Measurements from ENCODE around the gene ACAT2.
"Not testable (repeated sequence)": the region's sequence is repeated elsewhere in the genome, so short reads cannot be mapped to it uniquely, and the experiment has no call there.

ACAT2 gene

DNA sequence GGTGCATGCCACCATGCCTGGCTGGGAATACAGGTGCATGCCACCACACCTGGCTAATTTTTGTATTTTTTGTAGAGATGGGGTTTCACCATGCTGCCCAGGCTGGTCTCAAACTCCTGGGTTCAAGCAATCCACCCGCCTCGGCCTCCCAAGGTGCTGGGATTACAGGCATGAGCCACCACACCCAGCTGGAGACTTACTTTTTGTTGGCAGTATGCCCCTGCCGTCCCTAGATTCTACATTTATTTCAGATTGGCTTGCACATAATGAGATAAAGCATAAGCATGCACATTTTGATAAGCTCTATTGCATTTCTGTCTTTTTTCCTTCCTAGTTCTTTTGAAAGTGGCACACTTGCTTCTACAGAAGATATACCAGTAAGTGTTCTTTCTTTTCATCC lies 54.9 kb downstream of the ACAT2 start:
- DNase-seq, result not testable (repeated sequence)

DNA sequence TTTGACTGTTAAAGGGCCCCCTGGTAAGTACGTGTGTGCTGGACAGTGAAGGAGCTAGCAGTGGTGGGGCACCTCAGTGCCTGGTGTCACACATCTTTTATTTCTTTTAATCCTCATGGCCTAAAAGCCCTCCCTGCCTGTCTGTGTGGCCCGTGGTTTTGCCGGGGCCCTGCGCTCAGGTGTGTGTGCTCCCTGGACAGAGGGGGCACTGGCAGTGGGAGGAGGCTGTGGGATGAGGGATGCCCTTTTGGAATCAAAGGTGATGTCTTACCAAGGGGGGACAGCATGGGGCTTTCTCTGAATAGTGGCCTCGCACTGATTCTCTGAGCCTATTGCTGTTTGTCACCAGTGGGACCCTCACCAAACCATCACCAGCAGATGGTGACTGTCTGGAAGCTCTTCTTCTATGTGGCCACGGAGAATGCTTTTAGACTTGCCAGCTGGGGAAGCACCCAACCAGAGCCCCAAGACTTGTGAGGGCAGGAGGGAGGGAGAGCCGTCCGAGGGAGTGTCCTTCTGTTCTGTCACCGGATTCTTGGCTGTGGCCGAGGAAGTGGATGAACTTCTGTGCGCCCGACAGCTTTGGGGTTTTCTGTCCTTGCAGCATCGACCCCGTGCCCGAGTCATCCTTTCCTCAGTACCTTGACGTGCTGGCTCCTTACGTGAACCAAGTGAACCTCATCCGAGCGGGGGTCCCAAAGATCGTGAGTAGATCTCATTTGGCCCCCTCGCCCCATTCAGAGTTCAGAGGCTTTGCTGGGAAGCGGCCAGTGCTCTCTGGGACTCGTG lies 56.3 kb downstream of the ACAT2 start:
- no peak for DNase-seq

DNA sequence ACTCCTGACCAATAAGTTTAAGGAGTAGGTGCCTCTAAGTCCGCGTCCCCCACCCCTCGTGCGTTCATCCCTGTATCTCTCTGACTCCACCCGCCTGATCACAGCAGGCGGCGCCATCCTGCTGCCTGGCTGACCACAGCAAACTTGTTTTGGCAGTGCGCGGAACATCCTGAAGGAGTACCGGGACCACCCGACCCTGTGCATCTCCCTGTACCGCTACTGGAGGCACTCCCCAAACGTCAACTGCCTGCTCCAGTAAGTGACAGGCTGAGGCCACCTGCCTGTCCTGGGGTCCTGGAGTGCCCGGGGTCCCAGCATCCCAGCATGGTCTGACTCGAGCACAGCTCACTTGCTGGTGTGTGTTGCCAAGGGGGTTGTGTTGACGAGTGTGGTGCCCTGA lies 57.3 kb downstream of the ACAT2 start:
- no peak for DNase-seq

DNA sequence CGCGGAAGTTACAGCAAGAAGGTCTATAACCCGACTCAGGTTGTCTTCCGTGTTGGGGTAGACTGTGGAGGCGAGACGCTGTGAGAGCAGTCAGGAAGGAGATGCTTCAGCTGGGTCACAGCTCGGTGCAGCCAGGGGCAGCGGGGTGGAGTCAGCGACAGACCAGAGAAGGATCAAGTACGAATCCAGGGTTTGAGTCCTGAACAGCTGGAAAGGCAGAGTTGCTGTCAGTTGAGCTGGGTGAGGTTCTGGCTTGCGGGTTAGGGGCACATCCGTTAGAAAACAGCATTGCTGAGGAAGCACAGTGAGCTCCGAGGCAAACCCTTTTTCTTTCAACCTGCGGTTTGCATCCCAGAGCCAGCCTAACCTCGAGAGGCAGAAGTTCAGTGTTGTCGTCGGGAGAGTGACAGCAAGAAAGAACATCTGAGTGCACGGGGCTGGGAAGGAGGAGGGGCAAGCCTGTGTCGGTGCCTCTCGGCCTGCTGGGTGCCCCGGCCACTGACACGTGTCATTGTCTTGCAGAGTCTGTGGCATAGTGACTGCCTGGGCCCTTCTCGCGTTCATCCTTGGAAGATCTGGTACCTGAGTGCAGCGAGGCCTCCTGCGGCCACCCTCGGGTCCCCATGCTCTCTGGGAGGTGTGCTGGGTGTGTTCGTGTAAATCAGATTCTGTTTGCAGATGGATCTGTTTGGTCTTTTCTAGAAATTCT lies 58.2 kb downstream of the ACAT2 start:
- DNase-seq, result no peak

DNA sequence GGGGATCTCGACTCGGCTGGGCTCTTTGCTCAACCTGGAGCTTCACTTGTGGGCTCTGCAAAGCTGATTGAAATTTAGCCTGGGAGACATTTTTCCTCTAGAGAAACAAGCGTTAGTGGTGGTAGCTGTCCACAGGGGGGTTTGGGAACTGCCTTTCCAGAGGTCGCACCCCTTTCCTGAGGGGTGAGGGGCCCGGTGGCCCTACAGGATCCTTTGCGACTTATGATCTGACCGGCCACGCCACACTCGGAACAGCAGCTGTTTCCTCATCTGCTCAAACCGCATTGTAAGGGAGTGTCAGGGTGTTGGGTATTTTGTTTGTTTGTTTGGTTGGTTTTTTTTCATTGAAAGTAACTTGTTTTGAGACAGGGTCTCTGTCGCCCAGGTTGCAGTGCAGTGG lies 59.3 kb downstream of the ACAT2 start:
- DNase-seq, result no peak

DNA sequence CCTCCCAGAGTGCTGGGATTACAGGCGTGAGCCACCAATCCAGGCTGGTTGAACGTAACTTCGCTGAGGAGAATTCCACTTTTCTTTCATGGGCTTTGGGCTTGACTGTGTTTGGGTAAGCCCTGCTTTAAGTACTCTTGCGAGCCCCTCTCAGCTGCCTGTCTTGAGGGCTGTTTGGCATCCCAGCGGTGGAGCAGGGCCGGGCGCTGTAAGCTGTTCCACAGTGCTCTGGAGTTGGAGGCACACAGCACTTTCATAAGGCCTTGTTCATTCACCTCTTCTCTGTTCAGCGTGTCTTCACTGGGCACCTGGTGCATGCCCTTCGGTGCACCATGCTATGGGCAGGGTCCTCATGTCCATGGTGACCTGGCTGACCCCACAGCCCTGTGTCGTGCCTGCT lies 59.9 kb downstream of the ACAT2 start:
- no peak for DNase-seq

DNA sequence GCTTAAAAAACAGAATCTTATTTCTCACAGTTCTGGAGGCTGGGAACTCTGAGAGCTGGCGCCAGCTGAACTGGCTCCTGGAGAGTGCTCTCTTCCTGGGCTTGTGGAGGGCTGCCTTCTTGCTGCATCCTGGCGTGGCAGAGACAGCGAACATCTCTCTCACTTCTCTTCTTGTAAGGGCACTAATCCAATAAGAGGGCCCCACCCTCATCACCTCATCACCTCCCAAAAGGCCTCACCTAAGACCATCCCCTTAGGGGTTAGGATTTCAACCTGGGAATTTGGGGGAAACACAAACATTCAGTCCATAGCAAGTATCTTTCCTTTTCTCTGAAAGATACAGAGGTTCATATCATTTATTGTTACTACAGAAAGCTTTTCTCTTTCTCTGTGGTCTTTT lies 62.1 kb downstream of the ACAT2 start:
- no peak for DNase-seq

DNA sequence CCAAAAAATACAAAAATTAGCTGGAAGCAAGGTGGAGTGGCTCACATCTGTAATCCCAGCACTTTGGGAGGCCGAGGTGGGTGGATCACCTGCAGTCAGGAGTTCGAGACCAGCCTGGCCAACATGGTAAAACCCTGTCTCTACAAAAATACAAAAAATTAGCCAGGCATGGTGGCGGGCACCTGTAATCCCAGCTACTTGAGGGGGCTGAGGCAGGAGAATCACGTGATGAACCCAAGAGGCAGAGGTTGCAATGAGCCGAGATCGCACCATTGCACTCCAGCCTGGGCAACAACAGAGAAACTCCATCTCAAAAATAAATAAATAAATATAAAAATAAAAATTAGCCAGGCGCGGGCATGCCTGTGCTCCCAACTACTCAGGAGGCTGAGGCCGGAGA lies 62.8 kb downstream of the ACAT2 start:
- DNase-seq, result not testable (repeated sequence)

DNA sequence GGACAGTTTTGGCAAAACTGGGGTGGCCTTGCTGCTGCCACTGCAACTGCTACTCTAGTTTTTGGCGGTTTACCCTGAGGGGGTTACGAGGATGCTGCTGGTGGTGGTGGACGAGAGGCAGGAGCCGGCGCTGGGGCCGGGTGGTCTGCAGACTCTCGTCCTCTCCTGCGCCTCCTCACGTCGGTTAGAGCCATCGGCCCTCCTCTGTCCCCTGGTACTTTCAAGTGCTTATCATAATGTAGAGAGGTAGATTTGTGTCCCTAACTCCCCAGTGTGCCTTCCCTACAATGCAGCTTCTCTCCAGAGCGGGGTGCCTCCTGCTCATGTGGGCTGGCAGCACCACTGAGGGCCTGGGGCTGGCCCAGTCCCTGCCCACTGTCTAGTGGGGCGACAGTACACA lies 64.2 kb downstream of the ACAT2 start:
- DNase-seq, result no peak

DNA sequence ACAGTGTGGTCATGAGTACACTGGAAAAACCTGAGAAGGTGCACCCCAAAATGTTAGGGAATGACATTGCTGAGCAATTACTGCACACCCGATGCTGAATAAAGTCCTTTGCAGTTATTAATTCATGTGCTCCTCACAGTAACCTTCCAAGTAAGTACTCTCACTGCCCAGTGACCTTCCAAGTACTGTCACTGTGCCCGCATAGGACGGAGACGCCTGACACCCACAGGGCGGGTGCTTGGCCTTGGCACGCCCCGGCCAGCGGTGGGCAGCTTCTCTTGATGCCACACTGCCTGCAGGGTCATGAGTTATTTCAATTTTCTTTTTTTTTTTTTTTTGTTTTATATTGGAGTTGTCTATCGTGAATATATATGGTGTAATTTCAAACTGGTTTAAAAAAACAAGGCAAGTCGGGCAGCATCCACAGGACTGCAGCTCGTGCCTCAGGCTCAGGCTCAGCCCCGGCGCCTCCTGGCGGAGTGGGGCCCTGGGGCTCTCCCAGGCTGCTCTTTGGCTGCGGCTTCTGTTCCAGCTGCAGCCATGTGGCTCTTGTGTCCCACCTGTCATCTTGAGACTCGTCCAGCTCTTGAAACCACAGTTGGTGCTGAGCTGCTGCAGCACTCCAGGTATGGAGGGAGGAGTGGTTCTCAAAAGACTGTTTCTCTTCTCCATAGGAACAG lies 65.3 kb downstream of the ACAT2 start:
- peak; percentile 5 for DNase-seq

DNA sequence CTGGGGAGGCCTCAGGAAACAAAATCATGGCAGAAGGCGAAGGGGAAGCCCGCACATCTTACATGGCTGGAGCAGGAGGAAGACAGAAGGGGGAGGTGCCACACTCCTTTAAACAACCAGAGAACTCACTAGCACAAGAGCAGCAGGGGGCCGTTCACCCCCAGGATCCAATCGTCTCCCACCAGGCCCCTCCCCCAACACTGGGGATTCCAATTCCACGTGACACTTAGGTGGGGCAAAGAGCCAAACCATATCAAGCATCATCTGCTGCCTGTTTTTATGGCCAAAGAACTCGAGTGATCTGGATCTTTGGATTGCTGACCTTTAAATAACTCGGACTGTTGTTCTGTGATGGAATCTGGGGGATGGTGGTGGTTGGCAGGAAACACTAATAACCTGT lies 66.2 kb downstream of the ACAT2 start:
- DNase-seq, result no peak

All from NCI-H345 (cell line).